HG03175 (cell line): ENCODE measurements around the gene HPS1.
"Not testable (repeated sequence)": the region's sequence is repeated elsewhere in the genome, so short reads cannot be mapped to it uniquely, and the experiment has no call there.

Experiments
- ATAC-seq: cut with Tn5 transposase; IDR thresholded peaks from one replicate; pipeline ENCODE4 v1.9.1; 2021; ENCODE audit warnings: mild to moderate bottlenecking, moderate library complexity; ENCODE audit not compliant: unreplicated experiment

HPS1 gene

DNA sequence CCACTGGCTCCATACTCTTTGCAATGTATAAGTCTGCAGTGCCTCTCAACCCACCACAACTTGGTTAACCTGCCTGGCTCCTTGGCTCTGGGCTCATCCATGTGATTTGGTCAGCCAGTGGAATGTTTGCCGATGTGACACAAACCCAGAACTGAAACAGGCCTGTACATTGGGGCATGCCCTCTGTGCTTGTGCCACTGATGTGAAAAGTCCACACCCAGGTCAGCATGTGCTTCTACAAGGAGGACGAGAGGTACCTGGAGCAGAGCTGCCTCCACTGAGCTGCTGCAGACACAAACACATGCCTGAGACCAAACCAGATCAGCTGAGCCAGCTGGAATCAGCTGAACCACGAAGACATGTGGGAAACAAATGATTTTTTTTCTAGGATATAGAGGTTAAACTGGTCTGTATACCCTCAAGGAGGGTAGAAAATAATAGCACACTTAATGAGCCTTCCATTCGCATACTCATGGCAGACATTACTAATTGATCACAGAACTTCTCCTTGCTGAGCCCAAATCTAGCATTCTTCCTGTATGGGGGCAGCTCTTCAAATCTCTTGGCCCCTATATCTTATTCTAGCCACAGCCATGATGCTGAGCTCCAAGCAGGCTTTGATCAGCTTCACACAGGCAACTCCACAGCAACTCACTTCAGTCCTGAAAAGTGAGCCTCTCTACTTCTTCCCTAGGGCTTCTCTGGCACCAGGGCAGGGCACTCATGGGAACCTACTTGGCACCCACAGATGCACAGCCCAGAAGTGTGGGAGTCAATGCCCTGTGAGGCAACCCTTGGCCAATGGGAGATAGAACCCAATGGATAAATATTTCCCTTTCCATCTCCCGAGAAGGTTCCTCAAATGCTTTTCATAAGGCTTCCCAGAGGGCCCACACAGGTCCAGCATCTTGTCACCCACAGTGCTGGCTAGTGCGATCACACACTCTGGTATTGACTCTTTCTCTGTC lies 50.4 kb downstream of the HPS1 start:
- ATAC-seq, result no peak

DNA sequence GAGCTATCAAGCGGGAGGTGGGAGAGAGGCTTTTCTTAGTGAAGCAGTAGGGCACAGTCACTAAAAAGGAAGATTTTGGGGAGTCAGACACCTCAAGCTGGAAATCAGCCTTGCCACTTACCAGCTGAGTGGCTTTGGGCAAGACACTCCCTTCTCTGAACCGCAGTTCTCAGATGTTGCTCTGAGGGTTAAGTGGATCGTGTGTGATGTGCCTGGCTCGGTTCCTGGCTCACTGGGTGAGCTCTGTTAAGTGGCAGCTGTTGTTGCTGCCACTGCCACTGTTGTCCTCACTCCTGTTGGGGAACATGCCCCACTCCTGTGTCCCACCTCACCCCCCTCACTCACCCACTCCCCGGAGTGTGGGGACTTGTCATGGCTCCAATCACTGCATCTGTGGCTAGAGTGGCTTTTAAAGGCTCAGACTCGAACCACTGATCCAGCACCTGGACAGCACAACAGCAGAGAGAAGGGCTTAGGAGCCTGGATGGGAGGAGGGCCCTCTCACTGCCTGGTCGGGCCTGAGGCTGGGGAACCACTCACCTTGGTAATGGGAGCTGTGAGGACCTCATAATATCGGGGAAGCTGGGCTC lies 51.8 kb downstream of the HPS1 start:
- ATAC-seq, result no peak

DNA sequence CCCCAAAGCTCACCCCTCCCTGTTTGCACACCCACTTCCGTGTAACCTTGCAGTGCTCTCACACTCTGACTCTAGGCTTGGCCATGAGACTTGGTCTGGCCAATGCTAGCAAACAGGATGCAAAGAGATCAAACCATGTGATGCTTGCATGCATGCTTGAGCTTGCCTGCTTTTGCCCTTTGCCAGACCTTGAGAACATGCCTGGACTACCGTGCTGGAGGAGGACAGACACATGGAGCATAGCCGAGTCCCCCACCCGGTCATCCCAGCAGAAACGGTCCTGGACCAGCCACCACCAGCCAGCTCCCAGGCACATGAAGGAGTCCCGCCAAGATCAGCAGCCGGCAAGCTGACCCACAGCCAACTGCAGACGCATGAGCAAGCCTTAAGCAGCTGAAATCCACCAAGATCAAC lies 55.1 kb downstream of the HPS1 start:
- no peak for ATAC-seq

DNA sequence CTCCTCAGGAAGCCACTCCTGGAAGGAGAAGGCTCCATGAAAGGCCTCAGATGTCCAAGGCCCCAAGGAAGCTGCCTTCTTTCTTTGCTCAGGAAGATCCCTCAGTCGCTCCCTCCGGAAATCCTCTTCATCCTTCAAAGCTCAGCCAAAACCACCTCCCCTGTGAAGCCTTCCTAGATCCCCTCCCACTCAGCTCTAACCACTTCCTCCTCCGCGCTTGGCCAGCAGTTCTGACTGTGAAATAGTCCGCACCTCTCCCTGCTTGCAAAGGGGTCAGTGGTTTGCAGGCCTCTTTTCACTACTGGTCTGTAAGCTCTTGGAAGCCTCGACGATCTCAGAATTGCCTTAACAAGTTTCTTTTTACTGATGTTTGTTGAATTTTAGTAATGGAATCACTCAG lies 55.7 kb downstream of the HPS1 start:
- no peak for ATAC-seq

DNA sequence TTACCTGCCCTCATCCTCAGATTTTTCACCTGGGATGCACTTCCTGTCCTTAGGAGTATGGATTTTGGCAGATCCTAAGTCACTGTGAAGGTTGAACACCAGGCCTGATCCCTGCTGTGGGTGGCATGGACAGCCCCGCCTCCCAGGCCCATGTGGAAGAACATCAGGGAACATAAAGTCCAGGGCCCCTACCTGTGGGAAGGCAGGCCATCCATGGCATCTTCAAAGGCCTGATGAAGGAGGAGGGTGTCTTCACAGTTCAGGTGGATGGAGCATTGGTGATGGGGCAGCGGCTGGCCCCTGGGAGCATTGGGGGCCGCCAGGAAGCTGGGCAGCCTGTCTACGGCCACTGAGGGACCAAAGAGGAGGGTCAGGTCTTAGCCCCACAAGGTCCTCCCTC lies 56.3 kb downstream of the HPS1 start:
- ATAC-seq, result no peak

DNA sequence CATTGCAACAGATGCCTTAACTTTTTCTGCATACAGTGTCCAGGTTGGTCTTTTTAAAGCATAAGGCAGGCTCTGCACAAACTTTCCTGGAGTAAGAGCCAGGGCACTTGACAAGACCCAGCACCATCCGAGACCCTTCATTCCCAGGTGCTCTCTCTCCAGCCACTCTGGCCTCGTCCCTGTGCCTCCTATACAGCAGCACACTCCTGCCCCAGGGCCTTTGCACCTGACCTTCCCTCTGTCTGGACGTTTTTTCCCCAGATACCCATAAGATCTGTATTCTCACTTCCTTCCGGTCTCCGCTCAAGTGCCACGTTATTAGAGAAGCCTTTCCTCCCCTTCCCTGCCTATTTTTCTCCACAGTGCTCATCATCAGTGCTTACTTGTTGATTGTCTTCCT lies 57.3 kb downstream of the HPS1 start:
- no peak for ATAC-seq

- no peak for ATAC-seq
Measured at GRCh38 chr10:98388101-98388655, 58.6 kb downstream of the HPS1 start.

DNA sequence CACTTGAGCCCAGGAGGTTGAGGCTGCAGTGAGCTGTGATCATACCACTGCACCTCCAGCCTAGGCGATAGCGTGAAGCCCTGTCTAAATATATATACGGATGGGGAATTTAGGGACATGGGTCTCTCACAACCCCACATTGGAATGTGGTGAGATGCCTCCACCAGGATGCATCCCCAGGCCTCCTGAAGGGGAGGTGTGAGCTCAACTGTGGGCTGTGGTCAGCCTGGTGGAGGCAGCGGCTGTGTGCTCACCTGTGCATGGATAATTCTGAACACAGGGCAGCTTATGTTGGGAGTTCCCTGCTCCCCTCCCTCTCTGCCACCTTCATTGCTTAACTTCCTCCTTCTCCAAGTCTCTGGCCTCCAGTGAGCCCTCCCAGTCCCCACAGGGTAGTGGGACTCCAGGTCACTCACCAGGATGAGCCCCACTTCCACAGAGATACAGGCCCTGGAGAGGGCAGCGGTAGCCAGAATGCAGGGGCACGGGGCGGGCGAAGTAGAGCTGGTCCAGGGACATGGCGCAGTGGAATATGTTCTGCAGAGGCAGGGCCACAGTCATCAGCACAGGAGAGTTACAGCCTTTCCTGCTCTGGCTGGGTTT lies 62.1 kb downstream of the HPS1 start:
- ATAC-seq, result no peak

GRCh38 chr10:98383869-98384268 lies 62.9 kb downstream of the HPS1 start:
- ATAC-seq, result no peak

DNA sequence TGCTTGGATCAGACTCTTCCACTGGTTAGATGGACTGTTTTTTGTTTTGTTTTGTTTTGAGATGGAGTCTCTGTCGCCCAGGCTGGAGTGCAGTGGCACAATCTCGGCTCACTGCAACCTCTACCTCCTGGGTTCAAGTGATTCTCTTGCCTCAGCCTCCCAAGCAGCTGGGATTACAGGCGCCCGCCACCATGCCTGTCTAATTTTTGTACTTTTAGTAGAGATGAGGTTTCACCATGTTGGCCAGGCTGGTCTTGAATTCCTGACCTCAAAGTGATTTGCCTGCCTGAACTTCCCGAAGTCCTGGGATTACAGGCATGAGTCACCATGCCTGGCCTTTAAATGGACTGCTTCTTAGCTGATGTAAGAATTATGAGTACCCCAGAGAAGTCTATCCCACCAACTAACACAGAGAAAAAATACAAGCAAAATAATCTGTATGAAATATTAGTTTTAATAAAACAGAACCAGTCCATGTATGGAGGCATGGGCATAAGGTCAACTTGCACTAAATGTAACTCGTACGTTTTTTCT lies 63.5 kb downstream of the HPS1 start:
- ATAC-seq, result not testable (repeated sequence)

DNA sequence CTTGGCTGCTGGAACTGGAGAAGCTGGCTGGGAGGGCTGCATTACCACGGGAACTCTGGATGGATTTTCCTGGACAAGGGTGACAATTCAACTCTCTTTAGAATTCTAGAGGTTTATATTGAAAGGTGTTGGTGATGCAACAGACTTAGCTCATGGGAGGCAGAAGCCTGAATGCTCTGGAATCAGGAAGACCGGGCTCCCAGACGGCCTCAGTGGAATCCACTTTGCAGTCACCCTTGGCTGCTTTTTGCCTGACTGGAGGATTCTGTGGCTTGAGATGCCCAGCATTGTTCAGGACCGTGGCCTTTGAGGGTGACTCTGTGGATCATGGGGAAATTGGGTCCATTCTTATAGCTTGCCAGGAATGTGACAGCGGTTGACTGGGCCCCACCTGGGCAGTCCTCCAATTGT lies 64.0 kb downstream of the HPS1 start:
- no peak for ATAC-seq

DNA sequence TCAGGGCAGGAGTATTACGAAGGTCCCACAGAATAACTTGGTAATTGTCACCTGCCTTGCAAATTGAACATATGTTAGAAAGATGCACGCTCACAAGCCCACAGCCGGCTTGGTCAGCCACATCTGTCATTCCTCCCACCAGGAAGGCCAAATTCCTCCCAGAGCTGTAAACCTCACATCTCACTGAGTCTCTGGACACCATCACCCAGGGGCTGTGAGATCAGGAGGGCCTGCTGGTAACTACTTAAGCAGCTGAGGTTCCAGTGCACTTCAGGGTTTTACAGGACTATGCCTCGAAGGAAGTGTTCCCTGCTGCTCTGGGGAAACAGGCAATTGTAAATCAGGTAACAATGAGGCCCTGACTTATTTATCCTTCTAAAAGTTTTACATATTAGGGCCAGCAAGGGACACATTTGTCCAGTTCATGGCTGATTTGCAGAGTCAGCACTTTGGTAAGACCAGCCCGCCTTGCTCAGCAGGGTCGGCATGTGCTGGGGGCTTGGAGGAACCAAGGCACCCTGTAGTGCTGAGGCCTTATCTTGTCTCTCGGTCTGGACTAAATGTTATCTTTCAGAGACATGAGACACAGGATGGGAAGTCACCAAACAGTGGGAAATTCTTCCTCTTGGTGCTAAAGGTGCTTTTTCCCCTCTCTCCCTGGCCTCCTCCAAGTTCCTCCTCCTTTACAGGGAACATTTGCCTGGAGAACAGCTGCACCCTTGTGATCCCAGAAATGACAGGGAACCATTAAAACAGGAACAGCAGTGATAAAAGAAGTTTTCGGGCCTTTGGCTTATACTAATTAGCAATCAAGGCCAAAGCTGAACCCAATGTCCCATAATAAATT lies 66.0 kb downstream of the HPS1 start:
- ATAC-seq, result no peak

DNA sequence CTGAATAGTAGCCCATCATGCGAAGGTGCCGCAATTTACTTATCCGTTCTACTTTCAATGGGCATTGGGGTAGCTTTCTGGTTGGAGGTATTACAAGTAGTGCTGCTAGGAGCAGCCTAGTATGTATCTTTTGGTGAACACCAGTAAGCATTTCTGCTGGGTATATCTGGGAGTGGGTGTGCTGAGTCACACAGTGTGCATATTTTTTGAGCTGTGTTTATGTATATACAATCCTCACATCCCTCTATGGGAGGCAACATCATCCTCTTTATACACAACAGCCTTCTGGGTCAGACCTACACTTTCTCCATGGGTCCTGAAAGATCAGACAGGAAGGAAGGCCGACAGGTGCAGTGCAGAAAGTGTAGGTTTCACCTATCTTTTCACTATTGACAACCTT lies 68.0 kb downstream of the HPS1 start:
- ATAC-seq, result no peak

DNA sequence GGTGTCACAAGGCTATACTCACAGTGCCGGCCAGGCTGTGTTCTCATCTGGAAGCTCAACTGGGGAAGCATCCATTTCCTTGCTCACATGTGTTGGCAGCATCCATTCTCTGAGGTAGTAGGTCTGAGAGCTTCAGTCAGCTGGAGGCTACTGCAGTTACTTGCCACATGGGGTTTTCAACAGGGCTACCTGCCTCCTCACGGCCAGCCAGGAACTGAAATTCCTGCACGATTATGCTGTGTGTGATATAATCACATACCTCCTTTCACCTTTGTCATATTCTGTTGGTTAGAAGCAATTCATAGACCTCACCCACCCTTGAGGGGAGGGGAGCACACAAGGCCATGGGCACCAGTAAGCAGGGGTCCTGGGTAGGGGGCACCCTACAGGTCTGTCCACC lies 69.2 kb downstream of the HPS1 start:
- ATAC-seq, result no peak

- no peak for ATAC-seq
Measured at GRCh38 chr10:98377001-98377400, 69.7 kb downstream of the HPS1 start.

DNA sequence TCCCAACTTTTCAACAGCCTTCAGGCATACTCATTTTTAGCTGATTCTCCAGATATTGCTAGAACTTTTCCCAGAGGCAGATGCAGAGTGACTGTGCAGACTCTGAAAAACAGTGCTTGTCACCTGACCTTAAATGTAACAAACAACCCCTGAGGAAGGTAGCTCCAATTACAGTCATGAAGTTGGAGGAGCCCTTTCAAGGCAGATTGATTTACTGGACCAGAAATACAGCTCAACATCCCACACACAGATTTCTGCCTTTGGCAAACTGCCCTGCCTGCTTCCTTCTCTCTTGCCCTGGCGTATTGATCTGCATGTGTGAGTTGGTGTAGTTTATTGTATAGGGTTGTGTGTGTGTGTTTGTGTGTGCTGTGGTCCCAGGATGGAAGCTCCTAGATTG lies 70.2 kb downstream of the HPS1 start:
- no peak for ATAC-seq

DNA sequence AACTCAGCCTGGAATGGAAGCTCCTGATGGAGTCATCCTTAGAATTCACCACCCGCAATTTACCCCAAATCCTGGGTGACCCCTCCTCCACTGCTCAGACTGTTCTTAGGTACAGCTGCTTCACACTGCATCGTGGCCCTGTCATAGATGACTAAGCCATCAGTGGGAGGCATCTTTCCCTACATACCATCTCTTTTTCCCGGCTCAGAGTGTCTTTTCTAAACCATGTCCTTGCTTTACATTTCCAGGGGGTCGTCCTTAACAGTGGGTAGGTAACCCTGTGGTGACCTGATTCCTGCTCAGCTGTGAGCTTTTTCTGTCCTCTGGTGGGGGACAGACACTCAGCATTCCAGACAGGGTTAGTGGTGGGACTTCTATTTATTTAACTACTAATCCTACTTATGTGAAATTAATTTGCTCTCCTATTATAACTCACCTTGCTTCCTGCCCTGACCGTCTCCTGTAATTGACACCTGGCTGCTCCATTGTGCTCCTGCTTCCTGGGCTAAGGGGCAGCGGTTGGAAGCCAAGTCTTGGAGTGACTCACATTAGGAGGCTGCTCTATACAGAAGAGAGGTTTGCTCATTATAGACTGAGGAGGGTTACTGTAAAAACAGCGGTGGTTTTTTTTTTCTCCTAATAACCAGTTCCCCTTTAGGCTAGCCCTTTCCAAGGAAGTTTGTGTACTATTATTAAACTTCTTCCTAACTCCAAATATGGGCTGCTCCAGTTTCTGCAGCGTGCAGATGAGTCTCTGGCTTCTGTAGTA lies 72.3 kb downstream of the HPS1 start:
- no peak for ATAC-seq

GRCh38 chr10:98373260-98374040 lies 73.3 kb downstream of the HPS1 start:
- no peak for ATAC-seq
